SIG-M5 (cell line): ENCODE measurements around the gene F2R.
"Not testable (repeated sequence)": the region's sequence is repeated elsewhere in the genome, so short reads cannot be mapped to it uniquely, and the experiment has no call there.

ENCODE experiments used
- DNase-seq: peaks from one replicate; lab custom pipeline; 2025; lab: John Stamatoyannopoulos, UW

The F2R gene

DNA sequence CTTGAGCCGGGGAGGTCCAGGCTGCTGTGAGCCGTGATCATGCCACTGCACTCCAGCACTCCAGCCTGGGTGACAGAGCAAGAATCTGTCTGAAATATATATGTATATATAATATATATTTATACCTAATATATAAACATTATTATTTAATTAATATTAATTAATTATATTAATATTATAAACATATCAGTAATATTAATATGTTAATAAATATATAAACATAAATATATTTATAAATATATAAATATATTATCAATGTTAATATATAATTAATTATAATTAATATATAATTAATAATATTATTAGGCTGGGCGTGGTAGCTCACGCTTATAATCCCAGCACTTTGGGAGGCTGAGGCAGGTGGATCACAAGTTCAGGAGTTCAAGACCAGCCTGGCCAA is 41.1 kb downstream of the F2R start:
- no peak for DNase-seq

- DNase-seq: not testable (repeated sequence)
Measured at GRCh38 chr5:76761118-76761517, 45.2 kb downstream of the F2R start.

DNA sequence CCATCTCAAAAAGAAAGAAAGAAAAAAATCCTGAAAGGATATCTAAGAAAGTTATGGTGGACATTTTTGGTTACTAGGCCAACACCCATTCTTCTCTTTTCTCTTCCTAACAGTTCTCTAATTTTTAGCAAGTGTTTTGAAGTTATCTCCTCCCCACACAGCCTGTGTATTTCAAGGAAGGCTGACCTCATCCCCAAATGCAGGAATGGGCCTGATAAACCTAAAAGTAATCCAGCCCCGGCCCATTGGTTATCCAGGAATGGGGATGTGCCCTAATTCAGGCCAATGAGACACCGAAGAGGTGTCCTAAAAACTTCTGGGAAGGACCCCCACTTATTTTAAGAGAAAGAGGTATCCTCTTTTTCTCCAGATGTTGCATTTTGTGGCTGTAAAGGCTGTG is 46.6 kb downstream of the F2R start:
- DNase-seq: no peak

- DNase-seq: no peak
Measured at GRCh38 chr5:76763136-76763535, 47.2 kb downstream of the F2R start.

DNA sequence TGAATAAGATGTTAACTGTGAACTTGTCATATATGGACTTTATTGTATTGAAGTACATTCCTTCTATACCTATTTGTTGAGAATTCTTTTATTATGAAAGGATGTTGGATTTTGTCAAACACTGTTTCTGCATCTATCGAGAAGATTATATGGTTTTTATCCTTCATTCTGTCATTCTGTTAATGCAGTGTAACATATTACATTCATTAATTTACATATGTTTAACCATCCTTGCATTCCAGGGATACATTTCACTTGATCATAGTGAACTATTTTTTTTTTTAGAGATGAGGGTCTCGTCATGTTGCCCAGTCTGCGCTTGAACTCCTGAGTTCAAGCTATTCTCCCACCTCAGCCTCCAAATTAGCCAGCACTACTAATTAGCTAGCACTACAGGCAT is 48.4 kb downstream of the F2R start:
- no peak for DNase-seq

DNA sequence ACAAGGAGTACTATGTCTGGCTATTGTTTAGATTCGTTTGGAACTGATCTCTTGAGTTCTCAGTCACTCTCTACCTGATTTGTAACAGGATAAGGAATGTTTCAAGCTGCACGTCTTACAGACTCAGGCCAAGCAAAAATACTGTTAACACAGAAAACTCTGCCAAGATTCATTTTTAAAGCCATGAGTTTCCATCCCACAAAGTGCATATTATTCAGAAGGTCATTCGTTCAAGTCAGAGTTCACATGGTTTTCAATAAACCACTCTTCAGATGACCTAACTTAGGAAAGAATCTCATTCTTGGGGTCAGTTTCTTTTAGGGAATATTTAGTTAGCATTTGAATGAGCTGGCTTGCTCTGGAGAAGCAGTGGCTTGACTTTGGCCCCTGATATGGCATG is 49.3 kb downstream of the F2R start:
- no peak for DNase-seq

GRCh38 chr5:76766746-76767145 is 50.8 kb downstream of the F2R start:
- DNase-seq: no peak

DNA sequence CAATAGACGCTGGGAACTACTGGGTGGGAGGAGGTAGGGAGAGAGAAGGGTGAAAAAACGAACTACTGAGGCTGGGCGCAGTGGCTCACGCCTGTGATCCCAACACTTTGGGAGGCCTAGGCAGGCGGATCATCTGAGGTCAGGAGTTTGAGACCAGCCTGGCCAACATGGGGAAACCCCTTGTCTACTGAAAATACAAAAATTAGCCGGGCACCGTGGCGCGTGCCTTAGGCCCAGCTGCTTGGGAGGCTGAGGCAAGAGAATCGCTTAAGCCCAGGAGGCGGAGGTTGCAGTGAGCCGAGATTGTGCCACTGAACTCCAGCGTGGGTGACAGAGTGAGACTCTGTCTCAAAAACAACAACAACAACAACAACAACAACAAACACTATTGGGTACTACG is 55.1 kb downstream of the F2R start:
- DNase-seq: not testable (repeated sequence)

DNA sequence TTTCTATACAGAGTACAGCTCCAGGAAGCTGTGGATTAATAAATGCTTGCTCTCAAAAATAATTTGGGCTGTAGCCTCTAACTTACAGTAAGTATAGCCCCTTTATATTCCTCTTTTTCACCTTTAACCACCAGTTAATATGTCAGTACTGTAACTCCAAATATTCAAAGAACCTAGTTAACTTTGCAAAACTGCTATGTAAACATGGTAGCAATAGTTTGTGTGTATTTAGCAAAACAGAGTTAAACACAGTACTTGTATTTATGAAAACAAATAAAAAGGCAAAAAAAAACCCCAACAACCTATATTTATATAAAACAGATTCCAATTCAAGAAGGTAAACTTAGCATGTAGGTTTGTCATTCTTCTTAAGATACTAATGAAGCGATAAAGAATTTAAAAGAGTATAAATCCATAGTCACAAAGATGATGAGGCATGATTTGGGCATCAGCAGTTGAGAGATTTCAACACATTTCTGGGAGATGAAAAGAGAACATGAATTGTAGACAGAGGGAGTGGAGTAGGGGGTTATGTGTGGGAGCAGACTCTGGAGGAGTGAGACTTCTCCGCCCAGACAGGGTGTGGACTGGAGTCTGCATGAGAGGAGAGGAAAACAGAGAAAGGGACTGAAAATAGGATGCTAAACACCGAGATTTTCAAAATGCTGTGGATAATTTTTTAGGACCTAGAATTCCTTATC is 55.9 kb downstream of the F2R start:
- DNase-seq: no peak

DNA sequence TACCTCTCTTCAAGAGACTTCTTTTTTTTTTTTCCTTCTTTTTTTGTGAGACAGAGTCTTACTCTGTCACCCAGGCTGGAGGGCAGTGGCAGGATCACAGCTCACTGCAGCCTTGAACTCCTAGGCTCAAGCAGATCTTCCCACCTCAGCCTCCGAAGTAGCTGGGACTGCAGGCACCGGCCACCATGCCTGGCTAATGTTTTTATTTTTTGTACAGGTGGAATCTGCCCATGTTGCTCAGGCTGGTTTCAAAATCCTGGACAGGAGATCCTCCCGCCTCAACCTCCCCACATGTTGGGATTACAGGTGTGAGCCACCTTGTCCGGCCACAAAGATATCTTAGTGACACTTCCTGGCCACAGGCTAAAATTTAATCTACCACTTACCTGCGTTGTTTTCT is 60.0 kb downstream of the F2R start:
- DNase-seq: no peak

DNA sequence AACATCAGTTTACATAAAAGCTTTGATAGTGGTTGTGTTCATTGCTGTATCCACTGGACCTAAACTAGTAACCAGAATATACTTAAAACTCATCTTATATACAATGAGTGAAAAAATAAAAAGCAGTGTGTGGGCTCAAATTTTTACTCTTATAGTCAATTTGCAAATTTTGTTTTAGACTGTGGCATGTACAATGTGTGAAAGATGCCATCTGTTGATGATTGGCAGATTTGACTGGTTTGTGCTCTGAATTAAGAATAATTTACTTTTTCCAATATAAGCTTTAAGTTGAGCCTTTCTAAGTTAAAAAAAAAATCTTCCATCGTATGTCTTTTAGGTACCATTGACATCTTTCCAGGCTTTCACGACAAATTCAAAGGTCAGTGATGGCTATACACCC is 60.5 kb downstream of the F2R start:
- no peak for DNase-seq

- not testable (repeated sequence) for DNase-seq
Measured at GRCh38 chr5:76780616-76781015, 64.7 kb downstream of the F2R start.

DNA sequence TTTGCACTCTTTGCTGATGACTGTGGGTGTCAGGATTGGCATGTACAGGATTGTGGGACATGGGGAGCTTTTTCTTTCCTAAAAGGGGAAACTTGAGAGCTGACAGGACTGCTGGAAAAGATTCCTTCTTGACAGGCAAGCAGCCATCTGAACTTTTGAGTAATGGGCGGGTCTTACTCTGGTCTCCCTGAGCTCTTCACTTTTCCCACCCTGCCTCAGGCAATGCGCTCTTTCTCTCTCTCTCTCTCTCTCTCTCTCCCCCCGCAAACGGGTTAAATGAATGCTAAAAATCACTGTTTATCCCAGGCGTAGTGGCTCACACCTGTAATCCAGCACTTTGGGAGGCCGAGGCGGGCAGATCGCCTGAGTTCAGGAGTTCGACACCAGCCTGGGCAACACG is 65.8 kb downstream of the F2R start:
- no peak for DNase-seq

- DNase-seq: no peak
Measured at GRCh38 chr5:76782444-76782843, 66.5 kb downstream of the F2R start.
